HL-60 (cell line): ENCODE results near the gene GCSH.

Source experiments
- CTCF ChIP-seq: IDR thresholded peaks from one replicate; pipeline ENCODE4 v1.5.1; 2011; ENCODE audit warnings: low read length, control low read depth, inconsistent platforms; ENCODE audit not compliant: insufficient read depth
- GABPA ChIP-seq: IDR thresholded peaks from 2 replicates; pipeline ENCODE4 v1.6.1; 2012; ENCODE audit warnings: low read depth
- POLR2AphosphoS5 ChIP-seq: IDR thresholded peaks from 2 replicates; pipeline ENCODE4 v1.6.1; 2012; ENCODE audit warnings: low read depth
- REST ChIP-seq: IDR thresholded peaks from 2 replicates; pipeline ENCODE4 v1.6.1; 2012; ENCODE audit warnings: low read depth; ENCODE audit not compliant: insufficient replicate concordance
- SPI1 ChIP-seq: IDR thresholded peaks from 2 replicates; pipeline ENCODE4 v1.6.1; 2012; ENCODE audit warnings: low read depth, mild to moderate bottlenecking, borderline replicate concordance

GRCh38 chr16:81095653-81095952 lies 592 bp downstream of the GCSH start:
- TF ChIP-seq REST (no peak), CTCF (no peak), POLR2AphosphoS5 (no peak), SPI1 (no peak), GABPA (no peak)
